HepG2 (cell line): ENCODE data around the gene BPIFB4. TPM values are rescaled to one million over a fixed set of nuclear protein-coding genes. Genes with fewer than 3 reads are reported as not detected.

ENCODE experiments used
- ATAC-seq: fragments of 200-7000 bp; cut with Tn5 transposase; 3 replicates; pipeline ENCODE4 v1.9.1; 2020; ENCODE audit warnings: mild to moderate bottlenecking, moderate library complexity
- BruUV-seq: library from RNA; stranded (reverse); fragments of 400-500 nt; replicated peaks from 2 replicates; lab custom pipeline; 2021; lab: Mats Ljungman, UMichigan
- CTCF ChIA-PET: fragments of 300-600 bp; formaldehyde crosslinking; extraction: SDS; loops from one replicate; lab custom pipeline; 2021; ENCODE audit warnings: low total read pairs, inconsistent platforms, low intra/inter-chr PET ratio; lab: Yijun Ruan, JAX
- POLR2A ChIA-PET: fragments of 350-600 bp; sonication (Branson Sonifier 250); formaldehyde crosslinking; loops from one replicate; lab custom pipeline; 2020; ENCODE audit warnings: antibody characterized with exemption, inconsistent platforms; lab: Yijun Ruan, JAX
- DNase-seq: peaks from one replicate; pipeline ENCODE4 v3.0.0-alpha.2; 2015; ENCODE audit warnings: low spot score
- FAIRE-seq: peaks from 3 replicates; lab custom pipeline; 2011; peaks lifted over from hg19 to GRCh38; lab: Jason Lieb, UNC
- H2AFZ ChIP-seq: one replicate; pipeline ENCODE4 v1.6.1; 2011; ENCODE audit warnings: low read length, inconsistent platforms
- H3K27ac ChIP-seq: fragments of 300-600 bp; 3 replicates; pipeline ENCODE4 v1.8.0; 2011; ENCODE audit warnings: mixed run types, mild to moderate bottlenecking, mixed read lengths, low read length, inconsistent platforms; ENCODE audit not compliant: insufficient read depth; ENCODE audit errors: extremely low read length
- H3K27me3 ChIP-seq, 2 experiments: fragments of 200-600 bp in 1 of 2; 2 replicates in 1 of 2; 3 replicates in 1 of 2; pipeline versions ENCODE4 v1.6.0 to v1.8.0; 2011; ENCODE audit warnings: low read length in 2 of 2, mild to moderate bottlenecking in 2 of 2, moderate library complexity in 2 of 2, inconsistent platforms in 1 of 2; ENCODE audit not compliant: insufficient read depth in 2 of 2, control insufficient read depth in 1 of 2
- H3K36me3 ChIP-seq, 2 experiments: fragments of 200-600 bp in 1 of 2; replicated peaks in 1 of 2; 2 replicates in 1 of 2; 3 replicates in 1 of 2; pipeline versions ENCODE4 v1.5.1 to v1.8.0; 2011; ENCODE audit warnings: low read length in 2 of 2, inconsistent platforms in 1 of 2; ENCODE audit not compliant: insufficient read depth in 2 of 2, control insufficient read depth in 1 of 2
- H3K4me1 ChIP-seq: 2 replicates; pipeline ENCODE4 v1.5.1; 2012; ENCODE audit warnings: low read length, inconsistent platforms; ENCODE audit not compliant: insufficient read depth
- H3K4me2 ChIP-seq: 2 replicates; pipeline ENCODE4 v1.6.0; 2011; ENCODE audit warnings: low read depth, low read length, inconsistent platforms
- H3K4me3 ChIP-seq, 3 experiments: fragments of 200-600 bp in 1 of 3; sonication (generic), shearing (Covaris generic) in 1 of 3; replicated peaks in 1 of 3; 2 replicates each; pipeline ENCODE4 v1.5.1; 2011 to 2016; ENCODE audit warnings: low read length in 3 of 3, inconsistent platforms in 2 of 3, low read depth in 2 of 3, mild to moderate bottlenecking in 2 of 3, control low read depth in 1 of 3, mixed read lengths in 1 of 3; ENCODE audit not compliant: insufficient read depth in 1 of 3
- H3K79me2 ChIP-seq: one replicate; pipeline ENCODE4 v1.6.1; 2011; ENCODE audit warnings: low read length, inconsistent platforms; ENCODE audit not compliant: insufficient read depth
- H3K9ac ChIP-seq: 2 replicates; pipeline ENCODE4 v1.6.0; 2011; ENCODE audit warnings: mild to moderate bottlenecking, low read depth, low read length, inconsistent platforms; ENCODE audit not compliant: insufficient read depth
- H3K9me3 ChIP-seq: 2 replicates; pipeline ENCODE4 v1.5.1; 2012; ENCODE audit warnings: mild to moderate bottlenecking, low read length
- H4K20me1 ChIP-seq: 2 replicates; pipeline ENCODE4 v1.6.0; 2011; ENCODE audit warnings: inconsistent platforms, mild to moderate bottlenecking, low read length, moderate library complexity; ENCODE audit not compliant: insufficient read depth
- ARNTL ChIP-seq: sonication (generic); formaldehyde crosslinking; IDR thresholded peaks from 2 replicates; pipeline ENCODE4 v1.4.0; 2020; ENCODE audit warnings: mild to moderate bottlenecking, missing genetic modification reagents
- CBX2 ChIP-seq, 2 experiments: fragments of 200-600 bp in 1 of 2; sonication (generic); formaldehyde crosslinking in 1 of 2; IDR thresholded peaks; 2 replicates each; pipeline versions ENCODE4 v1.7.0 to v1.8.1; 2018 to 2022; ENCODE audit warnings: low read depth in 2 of 2, low read length in 1 of 2, mild to moderate bottlenecking in 1 of 2, missing genetic modification reagents in 1 of 2
- CHD2 ChIP-seq: IDR thresholded peaks from 2 replicates; pipeline ENCODE4 v1.6.1; 2011; ENCODE audit warnings: low read depth, low read length, improper control_type of control experiment
- DR1 ChIP-seq: sonication (generic); formaldehyde crosslinking; IDR thresholded peaks from 2 replicates; pipeline ENCODE4 v1.8.0; 2021; ENCODE audit warnings: mild to moderate bottlenecking, missing genetic modification reagents, inconsistent platforms
- KMT2A ChIP-seq: sonication (generic); formaldehyde crosslinking; IDR thresholded peaks from 2 replicates; pipeline ENCODE4 v1.4.0; 2020; ENCODE audit warnings: missing genetic modification reagents
- NCOR1 ChIP-seq: fragments of 200-600 bp; sonication (generic); IDR thresholded peaks from 2 replicates; pipeline ENCODE4 v1.7.0; 2017; ENCODE audit warnings: antibody characterized with exemption, low read length, borderline replicate concordance
- NR2F2 ChIP-seq: IDR thresholded peaks from 2 replicates; pipeline ENCODE4 v1.6.1; 2012; ENCODE audit warnings: low read depth, inconsistent platforms, borderline replicate concordance
- PRMT3 ChIP-seq: sonication (generic); formaldehyde crosslinking; IDR thresholded peaks from 2 replicates; pipeline ENCODE4 v1.8.1; 2022; ENCODE audit warnings: low read depth, mild to moderate bottlenecking, moderate library complexity, missing genetic modification reagents, borderline replicate concordance
- RBM39 ChIP-seq: fragments of 200-400 bp; formaldehyde crosslinking; IDR thresholded peaks from one replicate; pipeline ENCODE4 v1.6.1; 2018; ENCODE audit warnings: antibody characterized with exemption, mild to moderate bottlenecking, low read depth, low read length; ENCODE audit not compliant: poor library complexity, severe bottlenecking
- SOX13 ChIP-seq, 3 experiments: fragments of 450-650 bp in 1 of 3; sonication (generic) in 1 of 3; formaldehyde crosslinking in 1 of 3; IDR thresholded peaks in 2 of 3; conservative IDR thresholded peaks in 1 of 3; 2 replicates each; pipeline versions ENCODE4 v1.5.0 to v1.6.1; 2016 to 2020; ENCODE audit warnings: antibody characterized with exemption in 1 of 3, mild to moderate bottlenecking in 1 of 3, missing compliant biosample characterization in 1 of 3, missing genetic modification reagents in 1 of 3, moderate library complexity in 1 of 3
- ZNF432 ChIP-seq: sonication (generic); formaldehyde crosslinking; IDR thresholded peaks from 2 replicates; pipeline ENCODE4 v1.5.0; 2020; ENCODE audit warnings: missing genetic modification reagents, mild to moderate bottlenecking, borderline replicate concordance
- ZNF850 ChIP-seq: sonication (generic); formaldehyde crosslinking; conservative IDR thresholded peaks from 2 replicates; pipeline ENCODE4 v1.9.0; 2021; ENCODE audit warnings: mild to moderate bottlenecking, missing genetic modification reagents
- WGBS: methylation state at CpG from one replicate; pipeline ENCODE4 v1.1.6; 2017; ENCODE audit warnings: low lambda C conversion rate; 5-methylcytosine and 5-hydroxymethylcytosine counted together
- in situ Hi-C: cut with HindIII; loops from 2 replicates; pipeline ENCODE4 v1.10.0; 2017; ENCODE audit warnings: low pct_unique_long_range_greater_than_20kb; ENCODE audit not compliant: extremely low pct_ligation_motif_present
- intact Hi-C: fragments of 100-400 bp; cut with micrococcal nuclease; formaldehyde crosslinking; loops from one replicate; pipeline ENCODE4 v1.10.0; 2022; ENCODE audit not compliant: unreplicated experiment
- polyA plus RNA-seq, 8 experiments: library from polyadenylated mRNA; depleted of rRNA in 3 of 8; stranded (reverse) in 7 of 8; unstranded in 1 of 8; fragments of >200 nt; fragmentation: Illumina TruSeq in 4 of 8; extraction: Trizol in 4 of 8; gene quantifications; 2 replicates each; pipeline versions ENCODE4 v1.2.1 to v1.2.3, GENCODE V29; 2011 to 2016; ENCODE audit warnings: low read depth in 4 of 8, missing spikeins in 1 of 8, mixed read lengths in 1 of 8; ENCODE audit not compliant: insufficient read depth in 1 of 8
- total RNA-seq, 5 experiments: library from RNA; depleted of rRNA; stranded (reverse); fragments of >200 nt; fragmentation: Illumina TruSeq; extraction: Trizol; gene quantifications; 2 replicates each; pipeline ENCODE4 v1.2.3, GENCODE V29; 2016; ENCODE audit warnings: low read depth in 1 of 5
- TF ChIP-seq, protein P1 (sequence below): sonication (generic); formaldehyde crosslinking; IDR thresholded peaks from 2 replicates; pipeline ENCODE4 v1.4.0; 2020; ENCODE audit warnings: low read depth, mild to moderate bottlenecking, missing genetic modification reagents
- TF ChIP-seq, protein P2 (sequence below): sonication (generic); formaldehyde crosslinking; IDR thresholded peaks from 2 replicates; pipeline ENCODE4 v1.4.0; 2020; ENCODE audit warnings: missing genetic modification reagents
- TF ChIP-seq, protein P3 (sequence below): sonication (generic); formaldehyde crosslinking; IDR thresholded peaks from 2 replicates; pipeline ENCODE4 v1.4.0; 2020; ENCODE audit warnings: mild to moderate bottlenecking, low read depth, missing genetic modification reagents
- TF ChIP-seq, protein P4 (sequence below): sonication (generic); formaldehyde crosslinking; IDR thresholded peaks from 2 replicates; pipeline ENCODE4 v1.8.1; 2023; ENCODE audit warnings: mild to moderate bottlenecking, missing genetic modification reagents
- TF ChIP-seq, protein P5 (sequence below): sonication (generic); formaldehyde crosslinking; IDR thresholded peaks from 2 replicates; pipeline ENCODE4 v1.8.0; 2022; ENCODE audit warnings: mild to moderate bottlenecking, missing genetic modification reagents, moderate library complexity

The BPIFB4 gene
- total and polyA plus RNA-seq, 2 of the 13 experiments (the other 11 are each of a cell fraction or from before 2014, with no cell fraction given): 0.09 TPM; not detected in 1

DNA sequence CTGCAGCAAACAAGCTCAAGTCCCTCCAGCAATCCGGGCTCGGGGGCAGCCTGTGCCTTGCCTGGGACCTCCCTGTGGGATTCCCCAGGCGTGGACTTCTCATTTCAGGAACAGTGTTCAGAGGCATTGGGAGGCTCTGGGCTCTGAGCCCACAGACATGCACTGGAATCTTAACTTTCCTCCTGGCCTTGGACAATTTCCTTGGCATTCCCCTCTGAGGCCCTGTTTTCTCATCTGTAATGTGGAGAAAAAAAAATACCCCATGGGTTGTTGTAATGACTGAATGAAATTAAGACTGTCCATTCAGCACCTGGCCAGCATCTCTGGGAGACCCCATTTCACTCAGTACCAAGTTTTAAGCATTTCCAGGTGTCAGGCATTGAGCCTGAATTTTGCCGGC is 17.6 kb downstream of the BPIFB4 start:
- Histone ChIP-seq H3K4me1 (no peaks in the 10 kb centered on the region), H3K9ac (no peak overlapping the region), H3K4me3 (no peak overlapping the region), H3K27me3 (no peaks in the 10 kb centered on the region; a peak in 1 of 5 replicates), H3K4me2 (no peak overlapping the region), H2AFZ (no peak overlapping the region), H3K36me3 (no peaks in the 10 kb centered on the region), H3K79me2 (no peaks in the 10 kb centered on the region), H3K27ac (no peak overlapping the region), H4K20me1 (no peaks in the 10 kb centered on the region), H3K9me3 (no peaks in the 10 kb centered on the region)
- no TSS peak for BruUV-seq
- in situ Hi-C loops (loop anchor here (5.0 kb wide), 2 partner anchors 195 to 310 kb away; no protein-coding TSS in a partner anchor), intact Hi-C loops (no loop called here)
- ATAC-seq: no peak
- POLR2A ChIA-PET: no interaction called here
- 14% methylated on average over 4 of the region's 4 CpGs for WGBS
- FAIRE-seq: no peak
- CTCF ChIA-PET: interaction anchor here (1.7 to 5.3 kb wide), 5 partner anchors 101 to 307 kb away, joined by 15 to 97 read pairs (median 25); no protein-coding TSS in a partner anchor
- DNase-seq: no peak
- TF ChIP-seq RBM39 (no peak), ZNF850 (CRISPR knock-in tag) (no peak), CHD2 (no peak), NR2F2 (no peak), DR1 (CRISPR knock-in tag) (no peak), SOX13 (IDR thresholded peaks at IDR 0.05) (no peak), SOX13 (CRISPR knock-in tag; conservative IDR thresholded peaks at IDR 0.05 in 1 of 2, IDR thresholded peaks at IDR 0.05 in 1 of 2) (no peak), CBX2 (IDR thresholded peaks at IDR 0.05; ENCODE audit: low read depth, low read length) (no peak), CBX2 (CRISPR knock-in tag; IDR thresholded peaks at IDR 0.05; ENCODE audit: low read depth) (no peak), NCOR1 (no peak), ZNF432 (no peak), ARNTL (CRISPR knock-in tag) (no peak), KMT2A (CRISPR knock-in tag) (no peak), PRMT3 (CRISPR knock-in tag) (no peak)
- TF ChIP-seq, protein P1, sequence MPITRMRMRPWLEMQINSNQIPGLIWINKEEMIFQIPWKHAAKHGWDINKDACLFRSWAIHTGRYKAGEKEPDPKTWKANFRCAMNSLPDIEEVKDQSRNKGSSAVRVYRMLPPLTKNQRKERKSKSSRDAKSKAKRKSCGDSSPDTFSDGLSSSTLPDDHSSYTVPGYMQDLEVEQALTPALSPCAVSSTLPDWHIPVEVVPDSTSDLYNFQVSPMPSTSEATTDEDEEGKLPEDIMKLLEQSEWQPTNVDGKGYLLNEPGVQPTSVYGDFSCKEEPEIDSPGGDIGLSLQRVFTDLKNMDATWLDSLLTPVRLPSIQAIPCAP: no peak
- TF ChIP-seq, protein P2, sequence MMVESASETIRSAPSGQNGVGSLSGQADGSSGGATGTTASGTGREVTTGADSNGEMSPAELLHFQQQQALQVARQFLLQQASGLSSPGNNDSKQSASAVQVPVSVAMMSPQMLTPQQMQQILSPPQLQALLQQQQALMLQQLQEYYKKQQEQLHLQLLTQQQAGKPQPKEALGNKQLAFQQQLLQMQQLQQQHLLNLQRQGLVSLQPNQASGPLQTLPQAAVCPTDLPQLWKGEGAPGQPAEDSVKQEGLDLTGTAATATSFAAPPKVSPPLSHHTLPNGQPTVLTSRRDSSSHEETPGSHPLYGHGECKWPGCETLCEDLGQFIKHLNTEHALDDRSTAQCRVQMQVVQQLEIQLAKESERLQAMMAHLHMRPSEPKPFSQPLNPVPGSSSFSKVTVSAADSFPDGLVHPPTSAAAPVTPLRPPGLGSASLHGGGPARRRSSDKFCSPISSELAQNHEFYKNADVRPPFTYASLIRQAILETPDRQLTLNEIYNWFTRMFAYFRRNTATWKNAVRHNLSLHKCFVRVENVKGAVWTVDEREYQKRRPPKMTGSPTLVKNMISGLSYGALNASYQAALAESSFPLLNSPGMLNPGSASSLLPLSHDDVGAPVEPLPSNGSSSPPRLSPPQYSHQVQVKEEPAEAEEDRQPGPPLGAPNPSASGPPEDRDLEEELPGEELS (CRISPR knock-in tag): no peak
- TF ChIP-seq, protein P3, sequence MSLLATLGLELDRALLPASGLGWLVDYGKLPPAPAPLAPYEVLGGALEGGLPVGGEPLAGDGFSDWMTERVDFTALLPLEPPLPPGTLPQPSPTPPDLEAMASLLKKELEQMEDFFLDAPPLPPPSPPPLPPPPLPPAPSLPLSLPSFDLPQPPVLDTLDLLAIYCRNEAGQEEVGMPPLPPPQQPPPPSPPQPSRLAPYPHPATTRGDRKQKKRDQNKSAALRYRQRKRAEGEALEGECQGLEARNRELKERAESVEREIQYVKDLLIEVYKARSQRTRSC (CRISPR knock-in tag): no peak
- TF ChIP-seq, protein P4, sequence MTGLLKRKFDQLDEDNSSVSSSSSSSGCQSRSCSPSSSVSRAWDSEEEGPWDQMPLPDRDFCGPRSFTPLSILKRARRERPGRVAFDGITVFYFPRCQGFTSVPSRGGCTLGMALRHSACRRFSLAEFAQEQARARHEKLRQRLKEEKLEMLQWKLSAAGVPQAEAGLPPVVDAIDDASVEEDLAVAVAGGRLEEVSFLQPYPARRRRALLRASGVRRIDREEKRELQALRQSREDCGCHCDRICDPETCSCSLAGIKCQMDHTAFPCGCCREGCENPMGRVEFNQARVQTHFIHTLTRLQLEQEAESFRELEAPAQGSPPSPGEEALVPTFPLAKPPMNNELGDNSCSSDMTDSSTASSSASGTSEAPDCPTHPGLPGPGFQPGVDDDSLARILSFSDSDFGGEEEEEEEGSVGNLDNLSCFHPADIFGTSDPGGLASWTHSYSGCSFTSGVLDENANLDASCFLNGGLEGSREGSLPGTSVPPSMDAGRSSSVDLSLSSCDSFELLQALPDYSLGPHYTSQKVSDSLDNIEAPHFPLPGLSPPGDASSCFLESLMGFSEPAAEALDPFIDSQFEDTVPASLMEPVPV (CRISPR knock-in tag): no peak
- TF ChIP-seq, protein P5, sequence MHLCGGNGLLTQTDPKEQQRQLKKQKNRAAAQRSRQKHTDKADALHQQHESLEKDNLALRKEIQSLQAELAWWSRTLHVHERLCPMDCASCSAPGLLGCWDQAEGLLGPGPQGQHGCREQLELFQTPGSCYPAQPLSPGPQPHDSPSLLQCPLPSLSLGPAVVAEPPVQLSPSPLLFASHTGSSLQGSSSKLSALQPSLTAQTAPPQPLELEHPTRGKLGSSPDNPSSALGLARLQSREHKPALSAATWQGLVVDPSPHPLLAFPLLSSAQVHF: no peak
